GM18907 (cell line): ENCODE results near the gene SLC5A8.

ENCODE experiments used
- ATAC-seq: cut with Tn5 transposase; IDR thresholded peaks from one replicate; pipeline ENCODE4 v1.9.1; 2021; ENCODE audit warnings: mild to moderate bottlenecking, moderate library complexity; ENCODE audit not compliant: unreplicated experiment

SLC5A8 gene, protein sequence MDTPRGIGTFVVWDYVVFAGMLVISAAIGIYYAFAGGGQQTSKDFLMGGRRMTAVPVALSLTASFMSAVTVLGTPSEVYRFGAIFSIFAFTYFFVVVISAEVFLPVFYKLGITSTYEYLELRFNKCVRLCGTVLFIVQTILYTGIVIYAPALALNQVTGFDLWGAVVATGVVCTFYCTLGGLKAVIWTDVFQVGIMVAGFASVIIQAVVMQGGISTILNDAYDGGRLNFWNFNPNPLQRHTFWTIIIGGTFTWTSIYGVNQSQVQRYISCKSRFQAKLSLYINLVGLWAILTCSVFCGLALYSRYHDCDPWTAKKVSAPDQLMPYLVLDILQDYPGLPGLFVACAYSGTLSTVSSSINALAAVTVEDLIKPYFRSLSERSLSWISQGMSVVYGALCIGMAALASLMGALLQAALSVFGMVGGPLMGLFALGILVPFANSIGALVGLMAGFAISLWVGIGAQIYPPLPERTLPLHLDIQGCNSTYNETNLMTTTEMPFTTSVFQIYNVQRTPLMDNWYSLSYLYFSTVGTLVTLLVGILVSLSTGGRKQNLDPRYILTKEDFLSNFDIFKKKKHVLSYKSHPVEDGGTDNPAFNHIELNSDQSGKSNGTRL

DNA sequence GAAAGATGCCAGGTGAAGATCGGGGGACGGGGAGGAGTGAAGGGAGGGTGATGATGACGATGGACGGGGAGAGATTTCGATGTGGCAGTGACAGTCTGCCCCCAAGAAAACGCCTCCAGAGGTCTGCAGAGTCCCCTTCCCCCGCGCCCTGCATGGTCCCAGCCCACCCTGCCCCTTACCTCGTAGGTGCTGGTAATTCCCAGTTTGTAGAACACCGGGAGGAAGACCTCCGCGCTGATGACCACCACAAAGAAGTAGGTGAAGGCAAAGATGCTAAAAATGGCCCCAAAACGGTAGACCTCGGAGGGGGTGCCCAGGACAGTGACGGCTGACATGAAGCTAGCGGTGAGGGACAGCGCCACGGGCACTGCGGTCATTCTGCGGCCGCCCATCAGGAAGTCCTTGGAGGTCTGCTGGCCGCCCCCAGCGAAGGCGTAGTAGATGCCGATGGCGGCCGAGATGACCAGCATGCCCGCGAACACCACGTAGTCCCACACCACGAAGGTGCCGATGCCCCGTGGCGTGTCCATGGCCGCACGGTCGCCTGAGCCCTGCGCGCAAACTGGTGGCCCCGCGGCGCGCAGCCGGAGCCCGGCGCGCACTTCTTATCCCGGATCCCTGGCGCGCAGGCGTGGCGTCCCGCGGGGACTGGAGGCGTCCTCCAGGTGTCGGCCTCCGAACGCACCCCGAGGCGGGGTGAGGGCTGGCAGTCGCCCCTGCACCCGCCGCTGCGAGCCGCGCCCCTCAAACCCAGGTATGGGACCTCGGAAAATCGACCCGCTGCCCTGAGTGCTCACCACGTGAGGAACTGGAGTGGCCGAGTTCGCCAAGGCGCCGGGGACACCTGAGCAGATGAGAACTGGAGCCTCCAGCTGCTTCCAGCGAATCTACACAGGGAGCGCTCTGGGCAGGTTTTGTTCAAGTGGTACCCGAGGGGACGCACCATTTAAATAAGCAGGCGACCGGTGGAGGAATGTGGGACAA, at the start of gene SLC5A8:
Gene SLC5A8, minus strand, starts transcription at position 920 of the 984 bp plus-strand sequence. Its CDS starts 390 bp downstream, at position 530.
- ATAC-seq: no peak

DNA sequence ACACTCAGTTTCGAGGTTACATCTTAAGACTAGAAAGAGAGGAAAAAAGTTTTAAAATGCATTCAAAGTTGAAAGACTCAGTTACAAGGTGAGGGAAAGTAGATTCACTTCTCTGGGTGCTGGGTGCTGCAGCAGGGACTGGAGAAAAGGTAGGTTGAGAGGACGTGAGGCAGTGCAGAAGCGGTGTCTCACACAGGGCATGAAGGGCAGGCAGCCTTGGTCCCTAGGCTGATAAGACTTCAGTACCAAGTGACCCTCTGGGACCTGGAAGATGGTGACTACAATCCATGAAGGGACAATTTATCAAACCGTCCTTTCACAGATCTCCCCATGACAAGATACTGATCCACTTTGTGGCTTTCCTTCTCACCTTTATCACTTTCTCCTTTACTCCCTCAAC, 47.3 kb upstream of the SLC5A8 start:
- ATAC-seq: no peak

DNA sequence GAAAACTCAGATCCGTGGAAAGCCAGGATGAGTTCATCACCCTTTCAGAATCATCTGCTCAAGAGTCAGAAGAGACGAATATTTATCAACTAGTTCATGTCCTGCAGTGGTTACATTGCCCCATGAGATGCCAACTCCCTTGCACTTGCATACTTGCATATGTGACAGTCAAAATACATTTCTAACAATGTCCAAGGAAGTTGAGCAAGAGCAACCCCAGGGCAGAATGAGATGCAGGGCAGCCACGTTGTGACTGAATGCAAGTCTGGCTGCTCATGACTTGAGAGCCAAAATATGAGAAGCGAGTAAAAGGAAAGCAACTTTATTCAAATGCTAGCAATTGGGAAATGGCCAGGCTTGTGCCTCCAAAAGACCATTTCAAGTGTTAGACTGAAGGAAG, 46.2 kb upstream of the SLC5A8 start:
- no peak for ATAC-seq

DNA sequence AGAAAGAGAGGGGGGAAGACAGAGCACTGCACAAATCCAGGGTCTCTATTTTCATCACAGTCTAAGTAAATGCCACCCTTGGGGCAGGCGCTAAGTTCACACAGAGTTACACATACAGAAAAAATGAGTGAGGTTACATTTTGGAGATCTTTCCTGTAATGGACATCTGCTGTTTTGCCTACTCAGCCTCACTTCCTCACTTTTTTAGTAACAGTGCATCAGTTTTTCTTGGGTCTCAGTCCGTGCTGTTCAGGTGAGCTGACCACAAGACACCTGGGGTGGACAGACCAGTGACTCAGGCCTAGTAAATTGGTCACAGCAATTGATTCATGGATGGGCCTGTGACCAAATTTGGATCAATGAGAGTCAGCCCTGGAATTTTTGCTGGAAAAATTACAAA, 33.6 kb upstream of the SLC5A8 start:
- no peak for ATAC-seq

DNA sequence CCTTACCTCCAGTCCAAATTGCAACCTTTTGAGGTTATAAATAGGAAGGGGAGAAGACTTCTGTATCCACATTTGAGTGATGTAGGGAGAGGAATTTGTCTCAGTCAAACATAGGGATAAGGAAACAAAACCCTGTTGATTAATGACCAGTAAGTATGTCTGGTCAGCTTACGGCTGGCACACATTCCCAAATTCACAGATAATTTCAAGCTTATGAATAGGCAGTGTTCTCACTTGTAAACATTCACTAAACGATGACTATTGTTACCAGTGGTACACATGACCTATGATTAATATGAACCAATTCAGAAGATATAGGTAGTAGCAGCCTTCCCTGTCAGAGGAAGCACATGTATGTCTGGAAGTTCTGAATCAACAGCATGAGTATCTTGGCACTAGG, 33.0 kb upstream of the SLC5A8 start:
- no peak for ATAC-seq

DNA sequence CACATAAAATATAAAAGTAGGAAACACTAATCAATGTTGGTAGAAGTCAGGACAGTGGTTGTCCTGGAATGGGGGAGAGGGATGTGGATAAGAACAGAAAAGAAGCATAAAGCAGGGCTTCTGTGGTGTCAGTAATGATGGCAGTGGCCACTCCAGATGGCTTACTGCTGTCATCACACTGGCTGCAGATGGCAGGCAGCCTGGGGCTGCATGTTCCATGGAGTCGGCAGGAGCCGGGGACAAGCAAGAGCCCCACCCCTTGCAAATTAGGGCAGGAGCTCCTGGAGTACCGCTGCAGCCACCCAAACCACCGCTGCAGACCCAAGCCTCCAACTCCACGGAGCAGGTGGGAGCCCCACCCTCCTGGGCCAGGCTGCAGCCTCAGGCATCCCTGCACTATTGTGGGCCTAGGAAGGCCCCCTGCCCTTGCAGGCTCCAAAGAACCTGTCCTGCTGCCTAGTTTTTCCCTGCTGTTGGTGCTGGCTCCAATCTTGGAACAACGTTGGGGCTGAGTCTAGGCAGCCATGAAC, 28.8 kb upstream of the SLC5A8 start:
- ATAC-seq: no peak

DNA sequence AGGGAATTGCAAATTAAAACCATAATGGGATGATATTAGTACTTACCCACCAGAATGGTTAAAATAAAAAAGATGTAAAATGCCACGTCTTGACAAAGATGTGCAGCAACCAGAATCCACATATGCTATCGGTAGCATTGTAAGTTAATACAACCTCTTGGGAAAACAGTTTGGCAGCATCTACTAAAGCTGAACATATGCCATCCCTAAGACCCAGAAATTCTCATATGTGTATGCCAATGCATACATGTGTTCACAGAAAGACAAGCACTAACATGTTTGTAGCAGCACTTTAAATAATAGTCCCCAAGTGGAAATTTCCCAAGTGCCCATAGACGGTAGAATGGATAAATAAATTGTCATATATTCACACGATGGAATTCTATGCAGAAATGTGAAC, 28.3 kb upstream of the SLC5A8 start:
- no peak for ATAC-seq

DNA sequence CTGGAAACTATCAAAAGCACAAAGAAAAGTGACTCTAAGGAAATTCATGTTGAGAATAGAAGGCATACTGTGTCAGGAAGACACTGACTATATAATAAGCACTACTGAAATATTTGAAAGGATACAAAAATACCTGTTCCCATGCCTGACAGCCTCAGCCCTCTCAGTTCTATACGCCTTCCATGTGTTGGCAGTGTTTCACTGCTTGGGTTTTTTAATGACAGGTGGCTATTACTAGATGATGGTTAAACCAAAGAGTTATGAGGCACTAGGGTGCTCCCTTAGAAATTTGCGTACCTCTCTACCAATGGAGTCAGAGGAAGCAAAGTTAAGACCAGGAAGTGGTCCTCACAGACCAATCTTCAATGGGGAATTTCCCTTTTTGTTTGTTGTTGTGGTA, 25.6 kb upstream of the SLC5A8 start:
- ATAC-seq: no peak

DNA sequence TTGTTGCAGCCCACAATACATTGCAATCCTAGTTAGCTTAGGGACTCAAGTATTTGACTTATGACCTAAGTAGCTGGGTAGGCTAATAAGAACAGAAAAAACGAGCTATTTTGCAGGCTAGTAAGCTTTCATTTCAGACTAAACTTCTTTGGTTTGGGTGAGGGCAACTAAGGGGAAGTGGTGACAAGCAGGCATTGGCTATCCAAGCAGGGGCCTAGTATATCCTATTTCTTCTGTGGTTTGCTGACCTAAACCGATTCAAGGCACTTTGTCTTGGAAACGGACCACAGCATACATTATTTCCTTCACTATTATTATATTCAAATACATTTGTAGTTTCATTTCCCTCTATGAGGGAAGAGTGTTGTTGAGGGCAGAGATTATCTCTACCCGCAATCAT, 21.6 kb upstream of the SLC5A8 start:
- ATAC-seq: no peak

DNA sequence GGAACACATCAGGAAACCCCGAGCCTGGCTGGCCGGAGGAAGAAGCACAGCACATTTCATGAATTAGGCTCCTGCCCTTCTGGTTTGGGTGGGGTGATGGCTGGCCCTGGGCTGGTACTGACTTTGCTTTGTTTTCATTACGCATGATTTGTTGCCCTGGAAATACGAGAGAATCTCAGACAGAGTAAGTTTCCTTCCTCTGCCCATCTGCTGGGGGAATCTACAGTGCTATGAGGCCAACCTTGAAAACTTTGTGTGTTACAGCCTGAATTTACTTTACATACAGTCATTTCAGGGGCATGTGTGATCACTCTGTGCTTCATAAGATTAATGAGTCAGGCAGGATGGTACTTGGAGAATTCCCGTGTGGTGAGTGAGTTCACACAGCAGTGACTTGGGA, 20.5 kb upstream of the SLC5A8 start:
- no peak for ATAC-seq

DNA sequence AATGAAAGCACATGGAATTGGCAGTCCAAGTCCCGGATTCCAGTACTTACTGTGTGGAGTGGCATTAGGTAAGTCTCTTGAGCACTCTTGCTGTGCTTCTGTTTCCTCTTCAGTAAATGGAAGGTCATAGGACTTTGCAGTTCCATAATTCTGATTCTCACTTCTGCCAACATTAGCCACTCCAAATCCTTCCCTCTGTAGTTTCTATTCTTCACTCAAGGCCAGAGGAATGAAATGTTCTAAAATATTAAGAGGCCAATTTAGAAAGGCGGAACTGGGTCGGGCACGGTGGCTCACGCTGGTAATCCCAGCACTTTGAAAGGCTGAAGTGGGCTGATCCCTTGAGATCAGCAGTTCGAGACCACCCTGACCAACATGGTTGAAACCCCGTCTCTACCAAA, 19.8 kb upstream of the SLC5A8 start:
- ATAC-seq: no peak

DNA sequence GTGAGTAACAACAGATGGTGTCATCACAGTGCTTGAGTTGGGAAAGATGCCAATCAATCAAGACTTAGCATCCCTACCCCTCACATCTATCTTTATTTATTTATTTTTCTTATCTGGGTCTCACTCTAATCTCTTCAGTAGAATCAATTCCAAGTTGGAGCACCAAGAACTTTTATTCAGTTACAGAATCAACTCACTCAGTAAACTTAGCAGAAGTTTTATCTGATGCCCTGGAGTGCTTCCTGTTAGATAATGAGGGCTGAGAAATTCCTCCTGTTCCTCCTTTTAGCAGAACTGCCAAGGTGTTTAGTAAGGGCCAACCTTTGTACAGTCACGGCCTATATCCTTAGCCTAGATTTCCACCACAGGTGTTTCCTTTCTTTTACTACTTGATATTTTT, 11.3 kb upstream of the SLC5A8 start:
- ATAC-seq: no peak

DNA sequence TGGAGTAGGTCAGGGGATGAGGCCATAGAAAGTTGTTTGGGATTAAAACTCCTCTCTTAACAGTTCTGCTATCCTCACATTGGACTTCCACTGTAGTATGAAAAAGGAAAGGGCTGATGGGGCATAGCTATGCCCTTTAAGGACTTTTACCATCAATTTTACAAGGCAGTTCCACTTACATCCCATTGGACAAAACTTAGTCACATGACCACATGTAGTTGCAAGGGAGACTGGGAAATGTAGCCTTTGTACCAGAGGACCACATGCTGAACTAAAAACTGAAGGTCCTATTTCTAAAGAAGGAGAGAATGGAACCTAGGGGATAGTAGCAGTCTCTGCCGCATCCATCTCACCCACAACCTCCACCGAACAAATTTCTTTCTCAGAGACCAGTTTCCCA, 6.8 kb upstream of the SLC5A8 start:
- no peak for ATAC-seq

DNA sequence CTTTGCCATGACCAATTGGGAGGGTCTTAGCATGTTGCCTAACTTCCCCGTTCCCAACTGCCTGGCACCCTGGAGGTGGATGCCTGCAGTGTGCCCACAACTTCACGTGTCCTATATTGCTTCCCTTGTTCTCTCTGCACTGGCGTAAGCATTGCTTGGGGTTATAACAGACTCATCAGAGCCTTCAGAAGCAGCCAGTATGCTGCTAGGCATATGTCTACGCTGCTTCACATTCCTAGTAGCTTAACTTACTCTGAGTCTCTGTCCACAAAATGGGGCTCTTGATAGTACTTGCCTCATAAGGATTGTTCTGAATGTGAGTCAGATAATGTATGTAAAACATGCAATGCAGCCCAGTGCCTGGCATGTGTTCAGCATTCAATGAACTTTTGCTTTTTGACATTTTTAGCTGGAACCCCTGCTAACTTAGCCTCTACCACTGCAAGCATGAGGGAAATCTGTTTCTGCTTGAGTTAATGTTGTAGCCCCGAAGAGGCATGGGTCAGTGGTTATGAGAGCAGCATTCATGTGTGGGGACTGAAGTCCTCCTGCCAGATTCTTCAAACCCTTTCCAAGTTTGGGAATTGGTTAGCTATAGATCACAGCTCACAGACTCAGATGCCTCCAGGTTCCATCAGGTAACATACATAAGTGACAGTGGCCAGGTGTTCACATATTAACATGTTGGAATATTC, 2.8 kb downstream of the SLC5A8 start:
- no peak for ATAC-seq

DNA sequence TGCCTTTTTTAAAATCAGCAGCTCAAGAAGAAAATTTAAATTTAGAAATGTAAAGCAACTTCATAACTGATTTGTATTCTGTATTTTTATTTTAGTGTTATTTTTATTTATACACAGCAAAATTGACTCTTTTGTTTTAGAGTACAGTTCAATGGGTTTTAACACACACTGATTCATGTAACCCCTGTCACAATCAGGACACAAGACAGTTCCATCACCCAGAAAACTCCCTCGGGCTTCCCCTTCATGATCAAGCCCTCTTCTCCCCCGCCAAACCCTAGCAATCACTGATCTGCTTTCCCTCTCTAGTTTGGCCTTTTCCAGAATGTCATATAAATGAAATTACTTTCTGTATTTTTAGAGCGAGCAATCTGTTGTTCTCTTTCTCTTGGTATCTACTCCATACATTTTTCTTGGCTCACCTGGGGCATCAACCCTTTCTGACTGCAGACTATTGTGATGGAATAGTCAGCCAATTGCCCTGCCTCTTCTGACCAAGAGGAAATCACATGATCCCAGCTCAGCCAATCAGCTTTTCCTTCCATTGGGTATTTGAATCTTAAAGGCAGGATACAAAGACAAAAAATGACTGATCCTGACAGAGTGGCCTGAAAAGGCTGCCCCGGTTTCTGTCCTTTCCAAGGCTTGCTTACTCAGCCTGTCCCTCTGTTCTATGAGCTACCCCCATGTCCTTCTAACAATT, 5.3 kb downstream of the SLC5A8 start:
- ATAC-seq: no peak

DNA sequence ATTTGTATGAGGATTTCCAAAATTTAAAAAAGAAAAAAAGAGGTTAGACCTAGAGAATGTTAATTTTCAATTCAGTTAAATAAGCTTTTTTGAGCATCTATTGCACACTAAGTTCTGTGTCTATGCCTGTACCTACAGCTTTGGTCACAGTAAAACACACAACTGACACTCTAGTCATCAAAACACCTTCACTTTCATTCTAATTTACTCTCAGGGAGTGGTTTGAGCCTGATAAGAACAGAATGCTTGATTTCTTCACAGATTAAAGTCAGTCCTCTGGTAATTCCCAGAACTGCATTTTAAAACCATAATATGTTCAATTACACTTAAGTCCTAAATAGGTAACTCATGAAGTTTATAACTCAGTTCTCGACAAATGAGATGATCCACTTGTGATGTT, 9.2 kb downstream of the SLC5A8 start:
- ATAC-seq: no peak

DNA sequence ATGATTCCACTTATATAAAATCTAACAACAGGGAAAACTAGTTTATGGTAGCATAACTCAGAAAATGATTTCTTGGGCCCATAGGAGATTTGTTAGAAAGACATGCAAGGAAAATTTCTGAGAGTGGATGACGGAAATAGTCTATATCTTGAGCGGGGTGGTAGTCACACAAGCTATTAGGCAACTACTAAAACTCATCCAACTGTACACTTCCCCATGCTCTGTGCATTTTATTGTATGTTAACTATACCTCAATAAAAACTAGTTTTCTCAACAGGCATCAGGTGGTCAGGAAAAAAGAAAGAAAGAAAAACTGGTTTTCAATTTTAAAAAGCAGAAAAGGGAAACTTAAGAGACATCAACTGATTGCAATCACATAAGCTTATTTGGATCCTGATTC, 9.9 kb downstream of the SLC5A8 start:
- ATAC-seq: no peak

DNA sequence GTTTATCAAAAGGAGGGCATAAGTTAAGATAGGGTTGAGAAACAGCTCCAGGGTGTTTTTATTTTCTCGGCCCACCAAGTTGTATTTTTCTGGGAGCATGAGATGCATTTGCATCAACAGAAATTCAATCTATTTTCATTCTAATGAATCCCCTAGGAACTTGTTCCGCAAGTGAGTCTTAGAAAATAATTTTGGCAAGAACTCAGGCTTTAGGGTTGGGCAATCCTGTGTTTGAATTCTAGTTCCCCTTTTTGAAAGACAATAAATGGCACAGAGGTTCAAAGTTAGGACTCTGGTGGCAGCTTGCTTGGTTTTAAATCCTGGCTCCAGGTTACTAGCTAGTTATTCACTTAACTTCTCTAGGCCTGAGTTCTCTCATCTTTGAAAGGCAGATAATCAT, 23.7 kb downstream of the SLC5A8 start:
- ATAC-seq: no peak

DNA sequence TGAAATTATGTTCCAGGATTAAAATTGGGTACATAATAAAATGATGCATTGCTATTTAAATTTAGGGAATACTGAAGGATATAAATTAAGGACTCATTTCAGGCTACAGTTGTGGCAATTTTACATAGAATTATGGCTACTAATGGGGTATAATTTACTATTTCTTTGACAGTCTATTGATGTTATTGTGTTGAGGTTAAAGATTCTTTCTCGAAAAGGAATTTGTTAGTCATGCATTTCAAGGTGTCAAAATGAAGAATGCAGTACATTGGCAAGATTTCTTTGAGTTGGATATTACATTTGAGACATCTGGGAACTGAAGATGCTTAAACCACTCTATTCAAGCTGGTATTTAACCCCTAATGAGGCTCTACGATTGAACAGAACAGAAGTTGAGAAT, 28.3 kb downstream of the SLC5A8 start:
- no peak for ATAC-seq

DNA sequence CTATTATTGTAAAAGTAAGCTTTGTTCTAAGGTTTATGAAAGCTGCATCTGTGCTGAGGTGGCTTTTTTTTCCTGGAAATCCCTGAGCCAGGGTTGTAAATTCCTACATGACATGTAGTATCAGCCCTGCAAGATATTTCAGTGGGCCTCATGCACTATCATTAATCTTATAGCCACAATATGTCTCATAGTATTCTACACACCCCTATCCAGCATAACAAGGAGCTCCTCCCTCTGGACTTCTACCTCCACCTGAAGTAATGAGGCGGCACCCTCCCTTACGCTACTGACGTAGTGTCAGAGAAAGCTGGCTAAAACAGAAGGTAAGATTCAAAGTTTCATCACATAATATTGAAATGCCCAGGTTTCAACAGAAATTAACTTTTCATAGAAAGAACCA, 35.5 kb downstream of the SLC5A8 start:
- no peak for ATAC-seq
